ENCODE results near the gene NT5C1B.

DNA sequence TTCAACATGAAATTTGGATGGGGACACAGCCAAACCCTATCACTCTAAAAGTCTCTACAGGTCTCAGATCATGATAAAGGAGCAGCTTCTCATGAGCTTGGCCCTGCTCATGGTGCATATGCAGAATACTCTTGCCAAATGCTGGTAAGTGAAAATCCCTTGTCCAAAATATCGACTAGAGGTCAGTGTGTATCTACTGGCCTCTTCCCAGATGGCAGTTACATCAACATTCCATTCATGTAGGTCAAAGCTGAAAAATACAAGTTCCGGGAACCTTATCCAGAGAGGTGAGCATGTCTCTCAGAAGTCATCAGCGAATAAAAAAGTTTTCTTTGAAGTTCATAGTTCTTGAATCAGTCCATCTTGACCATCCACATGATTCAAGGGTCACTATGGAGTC is 7.6 kb upstream of the NT5C1B start:
- TF ChIP-seq POLR2A (IDR thresholded peaks at IDR 0.05; ENCODE audit: low read depth, low read length) (no peak), TAF1 (IDR thresholded peaks at IDR 0.05; ENCODE audit: low read depth, low read length) (no peak), POLR2AphosphoS5 (IDR thresholded peaks at IDR 0.05; ENCODE audit: low read depth, low read length) (no peak)
